NCI-H146 (cell line): ENCODE results near the gene LHFPL3.

Experiments used
- DNase-seq: peaks from one replicate; lab custom pipeline; 2025; lab: John Stamatoyannopoulos, UW

The LHFPL3 gene

DNA sequence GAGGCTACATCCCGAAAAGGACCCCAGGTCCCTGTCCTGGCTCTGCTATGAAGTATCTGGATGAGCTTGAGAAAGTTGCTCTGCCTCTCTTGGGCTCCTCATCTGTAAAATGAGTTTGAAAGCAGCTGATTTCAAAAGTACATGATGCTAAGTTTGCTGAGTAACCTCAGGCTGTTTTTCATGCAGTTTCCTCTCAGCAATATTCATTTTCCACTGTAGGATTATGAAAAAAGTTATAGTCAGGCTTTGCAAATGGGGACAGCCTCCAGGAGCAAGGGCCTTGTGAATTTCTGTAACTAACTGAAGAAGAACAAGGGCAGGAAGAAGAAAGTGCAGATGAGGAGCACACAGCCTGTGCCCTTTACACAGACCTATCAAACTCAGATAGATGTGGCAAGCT lies 518.3 kb downstream of the LHFPL3 start:
- DNase-seq: no peak

DNA sequence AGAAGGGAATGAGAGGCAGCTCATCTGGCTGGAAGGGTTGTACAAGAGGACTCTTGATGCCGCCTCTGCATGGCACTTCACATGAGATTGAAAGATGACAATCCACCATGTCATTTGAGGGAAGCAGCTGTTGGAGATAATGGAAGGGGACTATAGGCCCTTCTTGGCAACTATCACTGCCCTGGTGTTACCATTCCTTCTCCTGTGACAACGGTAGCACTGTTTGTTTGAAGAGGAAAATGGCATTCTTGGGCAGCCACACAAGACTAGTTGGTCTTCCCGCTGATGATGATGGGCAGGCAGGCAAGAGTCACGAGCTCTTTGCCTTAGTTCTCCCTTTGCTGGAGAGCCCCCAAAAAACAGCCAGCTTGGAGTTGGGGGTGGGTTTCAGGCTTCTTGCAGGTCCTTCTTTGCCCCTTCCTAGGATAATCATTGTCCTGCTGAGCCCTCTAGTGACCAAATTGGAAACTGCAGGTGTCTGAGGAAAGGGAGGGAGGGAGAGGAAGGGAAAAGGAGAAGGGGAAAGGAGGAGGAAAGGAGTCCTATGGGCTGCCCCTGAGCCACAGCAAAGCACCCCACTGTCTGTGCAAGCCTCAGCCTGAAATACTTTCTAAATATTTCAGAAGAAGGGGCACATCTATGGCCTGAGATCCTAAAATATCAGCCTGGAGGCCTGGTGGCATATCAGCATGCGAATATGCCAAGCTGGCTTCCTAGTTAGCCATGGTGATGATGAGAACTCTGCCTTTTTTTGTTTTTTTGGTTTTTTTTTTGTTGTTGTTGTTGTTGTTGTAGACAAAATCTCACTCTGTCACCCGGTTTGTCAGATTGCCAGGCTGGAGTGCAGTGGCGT lies 520.0 kb downstream of the LHFPL3 start:
- DNase-seq: peak; percentile 8

DNA sequence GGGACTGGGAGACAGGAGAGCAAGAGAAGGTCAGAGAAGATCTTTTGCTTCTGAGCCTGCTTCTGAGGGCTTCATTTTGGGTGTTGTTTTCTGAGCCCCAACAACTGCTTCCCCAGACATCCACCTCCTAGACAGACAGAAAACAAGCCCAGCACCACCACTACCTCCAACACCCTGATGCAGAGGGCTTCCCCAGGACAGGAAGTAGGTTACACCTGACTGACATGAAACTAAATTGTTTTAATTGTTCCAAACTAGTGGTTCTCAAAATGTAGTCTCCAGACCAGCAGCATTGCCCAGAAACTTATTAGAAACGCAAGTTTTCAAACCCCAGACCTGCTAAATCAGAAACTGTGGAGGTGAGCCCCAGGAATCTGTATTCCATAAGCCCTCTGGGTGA lies 522.0 kb downstream of the LHFPL3 start:
- DNase-seq: no peak

DNA sequence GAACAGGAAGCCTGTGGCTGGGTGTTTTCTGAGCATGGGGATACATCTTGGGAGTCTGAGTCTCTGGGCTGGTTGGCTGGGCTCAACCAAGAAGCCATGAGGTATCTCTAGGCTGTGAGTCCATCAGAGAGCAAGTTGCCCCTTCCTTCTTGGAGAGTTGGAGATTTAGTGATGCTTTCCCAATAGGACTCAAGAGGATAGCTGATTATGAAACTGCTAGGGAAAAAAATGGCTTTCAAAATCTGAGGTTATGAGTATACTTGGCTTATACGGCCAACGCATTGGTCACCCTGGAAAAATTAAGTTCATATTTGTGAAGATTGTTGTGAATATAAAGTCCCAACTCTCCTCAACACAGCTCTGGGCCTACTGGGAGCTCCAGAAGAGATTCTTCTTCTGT lies 522.9 kb downstream of the LHFPL3 start:
- DNase-seq: no peak

DNA sequence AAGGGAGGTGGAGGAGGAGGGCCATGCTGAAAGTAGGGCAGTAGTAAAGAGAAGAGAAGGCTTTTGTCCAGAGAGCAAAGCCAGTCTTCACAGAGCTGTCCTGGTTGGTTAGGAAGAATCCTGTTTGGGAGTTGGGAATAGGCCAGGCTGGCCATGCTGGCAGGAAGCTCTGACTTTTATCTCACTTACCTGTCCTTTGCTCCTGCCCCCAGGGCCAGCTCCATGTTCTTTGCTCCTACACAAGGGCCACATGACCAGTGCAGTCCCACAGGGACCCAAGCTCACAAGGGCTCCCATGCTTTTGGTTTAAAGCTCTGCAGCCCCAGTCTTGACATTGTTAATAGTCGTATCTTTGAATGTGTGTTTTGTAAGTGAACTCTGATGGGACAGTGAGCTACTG lies 524.0 kb downstream of the LHFPL3 start:
- no peak for DNase-seq

DNA sequence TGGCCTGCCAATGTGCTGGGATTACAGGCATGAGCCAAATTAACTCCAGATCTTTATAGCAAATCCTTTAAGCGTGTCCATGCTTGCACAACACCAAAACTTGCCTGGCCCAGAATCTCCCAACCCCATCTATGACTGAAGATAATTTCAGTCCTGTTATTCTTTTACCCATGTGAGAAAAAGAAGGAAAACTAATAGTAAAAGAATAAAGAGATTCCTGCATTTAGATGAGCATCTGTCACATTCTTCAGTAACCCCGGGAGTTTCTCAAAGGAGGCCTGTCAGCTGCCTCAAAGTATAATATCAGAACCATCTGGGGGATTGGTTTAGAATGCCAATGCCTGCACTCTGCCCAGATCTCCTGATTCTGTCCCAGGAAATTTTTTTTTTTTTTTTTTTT lies 527.5 kb downstream of the LHFPL3 start:
- DNase-seq: no peak

DNA sequence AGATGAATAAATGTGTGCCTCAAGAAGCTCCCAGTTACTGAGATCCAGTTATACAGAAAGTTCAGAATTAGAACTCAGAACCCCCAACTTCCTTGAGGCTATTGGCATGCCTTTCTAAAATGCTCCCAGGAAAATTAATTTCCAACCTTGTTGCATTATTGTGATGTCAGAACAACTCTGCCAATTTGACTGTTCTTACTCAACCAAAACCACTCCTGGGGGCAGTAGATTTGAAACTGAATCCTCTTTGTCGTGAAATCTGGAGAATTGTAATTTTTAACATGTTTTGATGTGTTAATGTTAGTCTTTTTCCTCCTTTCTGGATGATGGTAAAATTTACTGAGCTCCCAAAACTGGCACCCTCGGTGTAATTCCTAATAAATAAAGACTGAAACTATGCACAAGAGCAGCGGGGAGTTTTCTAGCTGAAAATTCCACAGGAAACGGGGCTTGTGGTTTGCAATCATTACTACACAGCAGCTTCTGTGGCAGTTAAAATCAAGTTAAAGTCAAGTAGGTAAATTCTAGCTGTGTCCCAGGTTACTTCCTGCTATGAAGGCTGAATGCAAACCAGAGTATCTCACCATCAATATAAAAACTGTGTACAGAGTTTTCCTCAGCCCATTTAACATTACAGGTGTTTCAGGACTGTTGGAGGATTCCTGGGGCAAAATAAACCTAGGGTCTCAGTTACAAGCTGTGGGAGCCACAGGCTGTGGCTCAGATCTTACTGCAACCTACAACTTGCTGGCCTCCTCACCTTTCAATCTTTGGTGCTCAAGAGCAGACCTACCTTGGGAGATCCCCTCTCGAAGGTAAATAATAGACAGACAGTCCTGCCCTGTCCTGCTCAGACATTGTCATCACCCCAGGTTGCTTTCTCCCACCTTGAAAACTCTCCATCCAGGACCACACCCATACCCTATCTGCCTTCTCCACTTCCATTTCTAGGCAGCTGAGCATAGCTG lies 529.3 kb downstream of the LHFPL3 start:
- DNase-seq: no peak

DNA sequence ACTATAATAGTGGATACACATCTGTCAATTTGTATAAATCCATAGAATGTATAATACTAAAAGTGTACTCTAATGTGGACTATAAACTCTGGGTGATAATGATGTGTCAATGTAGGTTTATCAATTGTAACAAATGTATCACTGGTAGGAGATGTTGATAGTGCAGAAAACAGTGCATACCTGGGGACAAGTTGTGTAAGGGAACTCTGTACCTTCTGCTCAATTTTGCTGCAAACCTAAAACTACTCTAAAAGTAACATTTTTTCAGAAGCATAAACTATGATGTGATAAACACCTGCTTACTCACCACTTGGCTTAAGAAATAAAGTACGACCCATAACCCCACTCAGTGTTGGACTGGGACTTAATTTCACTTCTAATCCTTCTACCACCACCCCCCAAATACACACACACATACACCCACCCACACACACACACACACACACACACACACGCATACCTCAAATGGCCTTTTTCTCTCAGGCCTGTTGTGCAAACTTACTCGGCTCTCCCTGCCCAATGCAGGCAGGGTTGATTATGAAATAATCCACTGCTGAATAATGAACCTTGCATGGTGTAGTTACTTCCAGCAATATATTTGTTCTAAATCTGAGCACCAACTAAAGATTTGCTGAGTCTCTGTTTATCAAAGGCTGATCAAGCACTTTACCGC lies 531.5 kb downstream of the LHFPL3 start:
- DNase-seq: no peak

DNA sequence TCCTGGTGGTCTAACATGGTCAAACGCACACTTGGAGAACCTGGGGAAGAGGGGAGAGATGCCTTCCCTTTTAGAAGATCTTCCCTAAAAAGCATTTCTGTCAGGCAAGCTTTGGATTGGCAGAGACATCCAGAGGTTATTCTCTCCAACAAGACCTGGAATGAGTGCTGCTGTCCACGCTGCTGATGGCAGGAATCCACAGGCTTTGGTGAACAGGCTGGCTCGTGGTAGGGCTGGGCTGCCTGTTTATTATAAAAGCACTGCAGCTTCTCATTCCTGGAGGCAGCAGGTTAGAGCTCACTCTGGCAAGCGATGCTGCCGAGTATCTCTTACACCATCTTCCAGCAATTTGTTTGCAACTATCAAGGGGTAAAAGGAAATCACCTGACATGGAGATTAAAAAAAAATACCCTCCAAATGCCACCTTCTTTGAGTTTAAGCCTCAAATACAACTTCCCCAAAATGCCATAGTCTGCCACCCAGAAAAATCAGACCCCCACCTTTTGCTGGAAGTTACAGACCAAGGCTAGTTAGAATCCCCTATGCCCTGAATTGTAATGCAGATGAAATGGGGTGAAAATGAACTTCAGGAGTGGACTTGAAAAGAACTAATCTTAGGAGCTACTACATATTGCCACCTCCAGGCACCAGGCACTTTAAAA lies 533.5 kb downstream of the LHFPL3 start:
- DNase-seq: no peak

DNA sequence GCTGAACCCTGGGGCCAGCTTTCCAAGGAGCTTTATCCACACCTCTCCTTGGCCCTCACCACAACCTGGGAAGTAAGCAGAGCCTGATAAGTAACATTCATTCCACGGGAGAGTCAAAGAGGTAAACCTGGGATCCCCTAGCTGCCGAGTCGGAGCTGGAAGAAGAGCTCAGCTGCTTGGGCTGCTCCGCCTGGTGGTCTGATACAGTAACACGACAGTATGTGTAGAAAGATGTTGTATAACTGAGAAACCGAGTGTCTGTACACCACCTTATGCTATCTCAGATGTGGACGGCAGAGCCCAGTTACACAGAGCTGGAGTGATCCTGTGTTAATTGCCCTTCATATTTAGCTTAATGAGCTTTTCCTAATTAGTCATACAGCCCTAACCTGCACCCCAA lies 534.3 kb downstream of the LHFPL3 start:
- no peak for DNase-seq

DNA sequence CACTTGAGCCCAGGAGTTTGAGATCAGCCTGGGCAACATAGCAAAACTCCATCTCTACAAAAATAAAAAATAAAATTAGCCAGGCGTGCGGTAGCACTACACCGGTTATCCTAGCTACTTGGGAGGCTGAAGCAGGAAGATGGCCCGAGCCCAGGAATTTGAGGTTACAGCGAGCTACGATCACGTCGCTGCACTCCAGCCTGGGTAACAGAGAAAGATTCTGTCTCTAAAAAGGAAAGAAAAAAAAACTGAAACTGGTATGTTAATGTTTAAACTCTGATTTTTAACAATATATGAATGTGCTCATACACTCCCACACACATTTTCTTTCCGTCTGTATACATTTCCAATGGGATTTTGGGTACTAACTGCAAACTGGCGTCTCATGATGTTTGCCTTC lies 545.0 kb downstream of the LHFPL3 start:
- DNase-seq: no peak

DNA sequence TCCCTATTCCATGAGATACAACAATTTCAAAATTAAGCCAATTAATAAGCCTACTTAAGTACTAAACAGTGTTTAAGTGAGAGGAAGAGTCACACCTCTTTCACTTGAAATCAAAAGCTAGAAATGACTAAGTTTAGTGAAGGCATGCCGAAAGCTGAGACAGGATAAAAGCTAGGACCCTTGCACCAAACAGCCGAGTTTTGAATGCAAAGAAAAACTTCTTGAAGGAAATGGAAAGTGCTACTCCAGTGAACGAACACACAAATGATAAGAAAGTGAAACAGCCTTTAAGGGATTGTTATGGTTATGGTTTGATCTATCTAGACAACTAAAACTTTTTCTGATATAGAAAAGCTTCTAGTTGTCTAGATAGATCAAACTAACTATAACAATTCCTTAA lies 550.2 kb downstream of the LHFPL3 start:
- DNase-seq: no peak

DNA sequence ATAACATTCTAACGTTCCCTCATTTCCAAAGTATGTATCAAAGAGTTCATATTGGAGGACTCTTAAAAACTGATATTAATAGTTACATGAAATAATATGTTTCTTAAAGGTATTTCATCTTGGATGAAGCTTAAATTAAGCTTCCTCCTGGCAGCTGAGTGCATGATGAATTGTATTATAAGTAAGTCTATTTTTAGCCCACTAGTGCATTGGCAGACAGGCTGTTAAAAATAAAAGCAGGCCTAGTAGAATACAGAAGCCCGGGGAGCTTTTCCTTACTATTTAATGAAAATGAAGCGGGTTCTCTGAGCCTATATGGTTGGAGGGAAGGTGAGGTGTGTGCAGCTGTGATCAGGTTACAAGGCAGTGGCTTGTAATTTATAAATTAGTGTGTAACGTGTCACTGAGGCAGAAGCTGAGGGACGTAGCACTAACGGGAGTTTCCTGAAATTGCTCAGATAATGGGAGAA lies 554.9 kb downstream of the LHFPL3 start:
- no peak for DNase-seq

DNA sequence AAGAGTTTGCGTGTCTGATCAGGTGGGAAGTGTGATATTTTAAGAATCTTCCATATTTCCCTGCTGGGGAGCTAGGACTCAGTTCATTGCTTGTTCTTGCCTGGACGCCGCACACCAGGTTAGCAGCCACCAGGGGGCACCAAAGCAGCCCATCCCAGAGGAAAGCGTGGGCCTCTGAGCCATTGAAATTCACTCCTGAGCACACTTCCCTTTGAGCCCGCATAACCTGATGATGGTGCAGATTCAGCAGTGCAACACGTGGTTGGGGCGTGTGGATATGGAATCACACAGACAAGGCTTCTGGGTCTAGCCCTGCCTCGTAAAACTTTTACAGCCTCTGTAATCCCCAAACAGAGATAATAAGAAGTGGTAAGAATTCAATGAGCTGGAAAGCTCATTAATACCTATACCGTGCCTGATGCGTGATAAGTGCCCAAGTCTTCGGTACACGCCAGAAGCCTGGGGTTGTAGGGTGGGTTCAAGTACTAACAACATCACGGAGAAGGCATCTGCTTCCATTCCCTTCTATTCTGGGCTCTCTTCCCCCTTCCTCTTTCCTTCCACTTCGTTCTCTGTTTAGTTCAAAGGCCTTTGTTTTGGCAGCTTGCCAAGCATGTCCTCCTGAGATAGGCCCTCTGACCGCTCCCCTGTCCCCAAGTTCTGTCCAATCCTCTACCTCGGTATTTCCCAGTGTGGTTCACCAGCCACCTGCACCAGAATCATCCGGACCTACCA lies 555.5 kb downstream of the LHFPL3 start:
- peak; percentile 71 for DNase-seq

DNA sequence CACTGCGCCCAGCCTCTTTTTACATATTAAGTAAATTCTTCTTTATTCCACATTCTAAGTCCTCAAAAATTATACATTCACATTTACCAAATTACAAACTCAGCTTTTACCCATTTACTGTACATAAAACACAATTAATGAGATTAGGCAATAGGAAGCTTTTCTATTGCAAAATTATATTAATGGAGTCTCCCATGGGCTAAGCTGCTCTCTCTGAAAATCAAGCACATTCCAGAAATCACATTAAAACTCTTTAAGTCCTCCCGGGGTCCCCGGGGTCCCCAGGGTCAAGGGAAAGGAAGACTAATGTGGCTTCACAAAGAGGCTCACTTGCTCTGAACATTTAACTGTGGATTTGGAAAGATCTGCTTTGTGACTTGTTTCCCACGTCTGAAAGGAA lies 558.2 kb downstream of the LHFPL3 start:
- no peak for DNase-seq

DNA sequence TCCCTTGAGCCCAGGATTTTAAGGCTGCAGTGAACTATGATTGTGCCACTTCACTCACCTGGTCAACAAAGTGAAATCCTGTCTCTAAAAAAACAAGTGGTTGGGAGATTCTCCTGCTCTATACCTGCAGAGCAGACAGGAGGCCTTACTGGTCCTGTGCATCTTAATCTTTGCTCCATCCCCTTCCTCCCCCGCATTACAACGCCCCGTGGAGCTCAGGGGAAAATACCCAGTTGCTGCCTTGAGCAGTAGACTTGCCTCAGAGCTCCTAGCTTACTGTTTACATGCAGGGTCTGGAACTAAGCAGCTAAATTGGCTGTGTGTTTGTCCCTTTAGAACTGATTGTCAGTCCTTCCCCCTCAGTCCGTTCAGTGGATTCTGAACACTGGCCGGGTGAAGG lies 561.8 kb downstream of the LHFPL3 start:
- DNase-seq: no peak

DNA sequence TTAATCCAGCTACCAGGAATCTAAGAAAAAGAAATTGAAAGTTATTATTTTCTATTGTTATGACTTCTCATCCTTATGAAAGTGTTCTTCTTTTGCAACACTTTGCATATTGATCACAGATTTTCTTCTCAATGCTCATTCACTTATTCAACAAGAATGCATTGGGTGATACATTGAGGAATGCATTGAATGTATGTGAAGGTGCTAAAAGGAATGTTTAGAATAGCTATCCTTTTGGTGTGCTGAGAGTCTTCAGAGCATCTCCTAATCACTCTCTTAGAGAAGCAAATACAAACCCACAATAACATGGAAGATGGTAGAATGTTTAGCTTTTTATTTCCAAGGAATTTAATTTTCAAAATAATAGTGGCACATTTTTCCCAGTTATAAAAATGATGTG lies 563.5 kb downstream of the LHFPL3 start:
- DNase-seq: no peak

DNA sequence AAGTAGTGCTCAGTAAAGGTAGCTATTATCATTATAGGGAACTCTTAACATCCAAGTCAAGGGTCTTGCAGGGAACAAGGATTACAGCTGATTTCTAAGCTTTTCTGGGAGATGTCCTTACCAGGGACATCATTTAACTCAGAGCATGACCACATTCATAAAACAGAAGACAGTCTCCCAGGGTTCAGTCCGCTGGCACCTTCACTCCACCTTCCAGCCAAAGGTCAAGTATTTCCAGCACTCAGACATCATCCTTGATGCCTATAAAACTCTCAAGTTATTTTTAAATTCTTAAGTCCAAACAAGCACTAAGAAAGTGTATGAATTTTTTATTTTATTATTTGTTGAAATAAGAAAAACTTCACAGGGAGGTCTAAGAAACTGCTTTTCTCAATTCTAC lies 565.9 kb downstream of the LHFPL3 start:
- DNase-seq: no peak

DNA sequence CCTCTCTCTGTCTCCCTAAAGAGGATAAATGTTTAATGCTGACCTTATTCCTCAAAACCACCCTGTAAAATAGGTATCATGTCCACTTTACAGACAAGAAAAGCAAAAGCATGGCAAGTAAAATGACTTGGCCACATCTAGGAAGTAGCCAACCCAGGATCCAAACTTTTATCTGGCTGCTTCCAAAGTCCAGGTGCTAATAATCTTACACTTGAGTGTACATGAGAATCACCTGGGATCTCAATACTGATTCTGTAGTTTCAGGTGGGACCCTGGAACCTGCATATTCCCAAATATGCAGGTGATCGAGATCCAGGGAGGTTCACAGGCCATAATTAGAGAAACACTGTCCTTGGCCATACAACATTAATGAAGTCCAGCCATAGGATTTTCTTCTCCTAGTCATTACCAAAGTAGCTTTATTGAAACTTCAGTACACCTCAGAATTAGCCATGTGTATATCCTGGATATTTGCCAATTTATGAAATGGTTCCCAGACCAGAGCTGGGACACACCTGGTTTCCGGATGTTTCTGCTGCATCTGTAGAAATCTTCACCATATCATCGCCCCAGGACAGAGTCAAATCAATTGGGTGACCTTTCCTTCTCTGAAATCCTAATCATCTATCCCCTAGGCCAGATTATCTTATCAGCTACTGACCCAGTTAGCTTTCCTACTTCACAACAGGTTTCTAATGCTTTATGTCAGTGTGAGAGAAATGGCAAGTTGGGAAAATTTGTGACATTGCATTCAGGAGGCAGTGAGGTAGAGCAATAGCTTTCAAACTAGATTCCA lies 566.5 kb downstream of the LHFPL3 start:
- DNase-seq: no peak

DNA sequence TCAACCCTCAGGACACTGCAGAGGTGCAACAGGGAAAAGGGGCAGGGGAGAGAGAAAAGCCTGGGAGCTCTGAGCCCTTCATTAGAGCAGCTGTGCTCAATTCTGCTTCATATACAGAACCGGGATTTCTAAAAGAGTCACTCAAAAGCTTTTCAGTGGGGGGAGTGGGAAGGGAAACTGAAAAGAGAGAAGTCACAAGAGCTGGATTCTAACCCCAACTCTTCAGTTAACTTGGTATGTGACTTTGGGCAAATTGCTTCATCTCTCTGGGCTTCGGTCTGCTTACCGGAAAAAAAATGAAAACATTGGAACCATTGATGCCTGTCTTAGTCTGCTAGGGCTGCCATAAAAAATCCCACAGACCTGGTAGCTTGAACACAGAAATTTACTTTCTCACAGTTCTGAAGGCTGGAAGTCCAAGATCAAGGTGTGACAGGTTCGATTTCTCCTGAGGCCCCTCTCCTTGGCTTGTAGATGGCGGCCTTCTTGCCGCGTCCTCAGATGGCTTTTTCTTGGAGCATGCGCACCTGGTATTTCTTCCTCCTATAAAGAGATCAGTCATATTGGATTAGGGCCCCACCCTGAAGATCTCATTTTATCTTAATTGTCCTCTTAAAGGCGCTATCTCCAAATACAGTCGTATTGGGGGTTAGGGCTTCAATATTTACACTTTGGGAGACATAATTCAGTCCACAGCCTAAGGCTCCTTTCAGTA lies 567.3 kb downstream of the LHFPL3 start:
- DNase-seq: no peak
